Psoas muscle (tissue), 8 donors: ENCODE results near the gene NR3C1. TPM values are rescaled to one million over a fixed set of nuclear protein-coding genes. Genes with fewer than 3 reads are reported as not detected.

Source experiments
- ATAC-seq, 4 donors: fragments of 200-7000 bp; cut with Tn5 transposase; one replicate each; pipeline ENCODE4 v1.9.1; 2020; ENCODE audit warnings: moderate library complexity in 3 of 4, mild to moderate bottlenecking in 2 of 4
- DNase-seq, 2 donors: peaks; one replicate each; pipeline ENCODE4 v3.0.0-alpha.2; 2020
- H3K27ac ChIP-seq: fragments of 200-600 bp; one replicate; pipeline ENCODE4 v1.8.0; 2022
- H3K27me3 ChIP-seq, 3 donors: fragments of 200-600 bp in 1 of 3; one replicate each; pipeline versions ENCODE4 v1.6.1 to v1.8.0; 2013 to 2022; ENCODE audit warnings: low read length in 2 of 3, mild to moderate bottlenecking in 2 of 3, moderate library complexity in 1 of 3; ENCODE audit not compliant: insufficient read depth in 3 of 3
- H3K36me3 ChIP-seq, 2 donors: fragments of 200-600 bp in 1 of 2; one replicate each; pipeline versions ENCODE4 v1.6.1 to v1.8.0; 2013 to 2022; ENCODE audit warnings: low read depth in 1 of 2, mild to moderate bottlenecking in 1 of 2, moderate library complexity in 1 of 2; ENCODE audit not compliant: insufficient read depth in 1 of 2
- H3K4me1 ChIP-seq: fragments of 200-600 bp; one replicate; pipeline ENCODE4 v1.8.0; 2022
- H3K4me3 ChIP-seq: fragments of 200-600 bp; one replicate; pipeline ENCODE4 v1.8.0; 2022; ENCODE audit warnings: mild to moderate bottlenecking
- H3K9me3 ChIP-seq: fragments of 200-600 bp; one replicate; pipeline ENCODE4 v1.8.0; 2022
- WGBS, 3 donors: extraction: QIAGEN DNeasy Blood & Tissue Kit; methylation state at CpG; one replicate each; pipeline versions ENCODE4 v1.1.6 to v1.1.7; 2013; 5-methylcytosine and 5-hydroxymethylcytosine counted together
- intact Hi-C, 2 donors: fragments of 100-400 bp; cut with DNase I; formaldehyde crosslinking; loops; one replicate each; pipeline versions ENCODE4 v1.11.0 to v1.14.2; 2022
- polyA plus RNA-seq, 3 donors: library from polyadenylated mRNA; stranded (reverse); fragments of 200-250 nt; gene quantifications; one replicate each; pipeline ENCODE4 v1.2.3, GENCODE V29; 2013
- total RNA-seq, 4 donors: library from RNA; stranded (reverse); fragmentation: NEBNext Ultra II Directional in 2 of 4; extraction: Animal tissue kit (Norgen Biotek cat#: 25700) in 2 of 4; gene quantifications; one replicate each; pipeline versions ENCODE4 v1.2.1 to v1.2.4, GENCODE V29; 2021 to 2023
- TF ChIP-seq, protein P1 (sequence below): fragments of 200-600 bp; IDR thresholded peaks from one replicate; pipeline ENCODE4 v1.8.0; 2022; ENCODE audit warnings: antibody characterized with exemption
- donor health status: healthy with polysubstance abuse.
- donor health status: DM: no; HTN: no; CAD: no; lungs with moderate emphysema.
- donor health status: Bipolar disorder and iron deficiency.
- donor health status: healthy.
- donor health status: DM: yes; HTN: yes; CAD: no.
- donor health status: DM: no; HTN: no; CAD: no.
- donor health status: DM: no; HTN: no; CAD: no.
- donor health status: DM: yes; HTN: yes; CAD: no.

Gene NR3C1
- total and polyA plus RNA-seq, 7 donors, result 16.5 to 89.7 (median 55.8) TPM

DNA sequence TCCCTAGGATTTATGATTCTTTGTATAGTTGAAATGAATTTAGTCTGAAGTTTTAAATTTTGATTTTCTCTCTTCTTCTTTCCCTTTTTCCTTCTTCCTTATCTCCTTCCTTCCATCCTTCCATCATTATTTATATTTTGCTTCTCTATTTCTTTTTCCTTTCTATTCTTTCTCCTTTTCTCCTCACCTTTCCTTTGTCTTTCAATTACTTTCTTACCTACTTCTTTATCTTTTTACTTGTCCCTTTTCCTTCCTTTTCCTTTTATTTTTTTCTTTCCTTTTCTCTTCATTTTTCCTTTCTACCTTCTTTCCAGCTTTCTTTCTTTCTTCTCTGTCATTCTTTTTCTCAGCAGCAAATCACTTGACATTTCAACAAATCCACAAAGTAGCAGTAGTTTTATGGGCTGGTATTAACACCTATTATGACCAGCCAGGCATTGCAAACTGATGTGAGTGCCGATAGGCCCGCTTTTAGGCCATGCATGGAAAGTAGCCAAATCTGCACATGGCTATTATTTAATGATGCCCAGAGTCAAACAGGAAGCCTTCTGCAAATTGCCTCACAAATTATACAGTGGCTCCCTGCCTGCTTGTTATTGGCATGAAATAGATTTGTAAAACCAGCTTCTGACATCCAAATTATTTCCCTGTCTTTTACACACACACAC lies 37.1 kb upstream of the NR3C1 start:
- intact Hi-C loops, result no loop called here
- Histone ChIP-seq H3K4me1 (no peaks in the 10 kb centered on the region), H3K27me3 (no peaks in the 10 kb centered on the region), H3K4me3 (no peak overlapping the region), H3K27ac (no peak overlapping the region), H3K36me3 (no peaks in the 10 kb centered on the region), H3K9me3 (no peaks in the 10 kb centered on the region)
- 32 to 49% (median 34%) methylated on average over 2 of the region's 2 CpGs for WGBS, 3 donors
- TF ChIP-seq, protein P1, sequence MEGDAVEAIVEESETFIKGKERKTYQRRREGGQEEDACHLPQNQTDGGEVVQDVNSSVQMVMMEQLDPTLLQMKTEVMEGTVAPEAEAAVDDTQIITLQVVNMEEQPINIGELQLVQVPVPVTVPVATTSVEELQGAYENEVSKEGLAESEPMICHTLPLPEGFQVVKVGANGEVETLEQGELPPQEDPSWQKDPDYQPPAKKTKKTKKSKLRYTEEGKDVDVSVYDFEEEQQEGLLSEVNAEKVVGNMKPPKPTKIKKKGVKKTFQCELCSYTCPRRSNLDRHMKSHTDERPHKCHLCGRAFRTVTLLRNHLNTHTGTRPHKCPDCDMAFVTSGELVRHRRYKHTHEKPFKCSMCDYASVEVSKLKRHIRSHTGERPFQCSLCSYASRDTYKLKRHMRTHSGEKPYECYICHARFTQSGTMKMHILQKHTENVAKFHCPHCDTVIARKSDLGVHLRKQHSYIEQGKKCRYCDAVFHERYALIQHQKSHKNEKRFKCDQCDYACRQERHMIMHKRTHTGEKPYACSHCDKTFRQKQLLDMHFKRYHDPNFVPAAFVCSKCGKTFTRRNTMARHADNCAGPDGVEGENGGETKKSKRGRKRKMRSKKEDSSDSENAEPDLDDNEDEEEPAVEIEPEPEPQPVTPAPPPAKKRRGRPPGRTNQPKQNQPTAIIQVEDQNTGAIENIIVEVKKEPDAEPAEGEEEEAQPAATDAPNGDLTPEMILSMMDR, result no peak
- no peak for DNase-seq
- no peak for ATAC-seq

DNA sequence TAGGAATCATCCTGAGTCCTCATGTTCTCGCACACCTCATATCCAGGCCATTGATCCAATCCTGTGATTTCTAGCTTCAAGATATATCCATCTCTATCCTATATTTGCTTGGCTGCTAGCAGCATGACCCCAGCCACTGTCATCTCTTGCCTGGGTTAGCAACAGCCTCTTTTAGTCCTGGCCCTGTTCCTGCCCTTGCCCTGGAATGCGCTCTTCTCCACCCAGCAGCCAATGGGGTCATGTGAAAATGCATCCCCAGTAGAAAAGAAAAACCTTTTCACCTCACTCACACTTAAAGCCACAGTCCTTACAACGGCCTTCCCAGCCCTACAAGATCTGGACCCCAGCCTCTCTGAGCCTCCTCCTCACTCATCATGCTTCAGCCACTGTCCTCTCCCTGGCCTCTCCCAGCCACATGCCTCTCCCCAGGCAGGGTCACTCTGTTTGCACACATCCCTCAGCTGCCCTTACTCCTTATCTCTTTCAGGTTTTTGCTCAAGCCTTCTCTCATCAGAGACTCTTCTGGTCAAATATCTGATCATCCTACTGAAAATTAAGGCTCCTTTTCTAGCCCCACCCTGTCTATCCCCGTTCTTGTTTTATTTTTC lies 34.3 kb upstream of the NR3C1 start:
- Histone ChIP-seq H3K27me3 (no peaks in the 10 kb centered on the region), H3K4me1 (peaks cover 9% of the 10 kb centered on the region), H3K9me3 (no peaks in the 10 kb centered on the region), H3K27ac (no peak overlapping the region), H3K36me3 (no peaks in the 10 kb centered on the region), H3K4me3 (no peak overlapping the region)
- intact Hi-C loops, result no loop called here
- ATAC-seq (no peak), DNase-seq (no peak)
- 75 to 83% (median 78%) methylated on average over 4 of the region's 4 CpGs for WGBS, 3 donors
- TF ChIP-seq, protein P1, result no peak

DNA sequence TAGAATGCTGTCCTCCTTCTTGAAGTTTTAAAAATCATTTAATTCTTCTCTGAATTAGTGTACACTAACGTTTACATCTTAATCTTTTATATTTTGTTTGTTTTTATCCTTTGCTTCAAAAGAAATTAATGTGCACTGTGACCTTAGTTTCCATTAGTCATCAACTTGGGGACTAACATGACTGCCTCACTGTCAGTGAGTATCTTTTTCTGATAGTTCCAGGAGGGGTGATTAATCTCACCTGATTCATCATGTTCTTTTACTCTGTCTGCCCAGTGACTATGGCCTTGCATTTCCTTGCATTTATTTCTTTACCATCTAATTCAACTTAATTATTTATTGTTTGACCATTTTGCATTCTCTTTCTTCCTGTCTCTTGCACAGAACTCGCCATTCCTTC lies 33.4 kb upstream of the NR3C1 start:
- H3K4me3 ChIP-seq, result no peak overlapping the region
- TF ChIP-seq, protein P1, result no peak
- DNase-seq (no peak), ATAC-seq (no peak)
- peaks cover 9% of the 10 kb centered on the region for H3K4me1 ChIP-seq
- H3K27ac ChIP-seq, result no peak overlapping the region
- no peaks in the 10 kb centered on the region for H3K27me3 ChIP-seq
- H3K9me3 ChIP-seq, result no peaks in the 10 kb centered on the region
- H3K36me3 ChIP-seq, result no peaks in the 10 kb centered on the region
- intact Hi-C loops, result no loop called here
- 85 to 89% (median 85%) methylated on average over 2 of the region's 2 CpGs for WGBS, 3 donors

DNA sequence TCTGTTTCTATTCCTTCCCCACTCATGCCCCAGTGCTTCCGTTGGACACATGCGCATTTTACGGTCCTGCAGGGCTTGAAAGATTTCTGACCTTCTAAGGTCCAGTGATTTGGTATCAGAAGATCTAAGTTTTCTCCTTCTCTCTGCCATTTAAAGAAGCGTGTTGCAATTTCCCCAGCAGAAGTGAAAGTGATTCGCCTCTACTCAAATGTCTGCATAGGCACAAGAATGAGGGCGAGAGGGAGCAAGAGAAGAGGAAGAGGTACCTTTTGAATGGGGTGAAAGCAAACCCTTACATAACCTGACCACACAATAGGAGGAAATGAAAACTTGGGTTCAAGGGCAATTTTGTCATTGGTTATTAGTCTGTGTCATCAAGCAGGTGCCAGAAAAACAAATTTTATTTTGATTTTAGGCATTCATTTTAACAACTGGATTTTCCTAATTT lies 31.7 kb upstream of the NR3C1 start:
- DNase-seq (no peak), ATAC-seq (peak in 3 of 4 donors; percentile 37 to 67 (median 49))
- Histone ChIP-seq H3K36me3 (no peaks in the 10 kb centered on the region), H3K27ac (peak overlapping the region; percentile 71), H3K9me3 (no peaks in the 10 kb centered on the region), H3K27me3 (no peaks in the 10 kb centered on the region), H3K4me3 (peak overlapping the region; percentile 59), H3K4me1 (peaks cover 9% of the 10 kb centered on the region)
- TF ChIP-seq, protein P1, result no peak
- intact Hi-C loops, result no loop called here
- 35 to 63% (median 40%) methylated on average over 6 of the region's 6 CpGs for WGBS, 3 donors
